ENCODE data around the gene FGF6. TPM values are rescaled to one million over a fixed set of nuclear protein-coding genes. Genes with fewer than 3 reads are reported as not detected.

FGF6 gene
- total and polyA plus RNA-seq, 2 experiments from 2014 or later = not detected

DNA sequence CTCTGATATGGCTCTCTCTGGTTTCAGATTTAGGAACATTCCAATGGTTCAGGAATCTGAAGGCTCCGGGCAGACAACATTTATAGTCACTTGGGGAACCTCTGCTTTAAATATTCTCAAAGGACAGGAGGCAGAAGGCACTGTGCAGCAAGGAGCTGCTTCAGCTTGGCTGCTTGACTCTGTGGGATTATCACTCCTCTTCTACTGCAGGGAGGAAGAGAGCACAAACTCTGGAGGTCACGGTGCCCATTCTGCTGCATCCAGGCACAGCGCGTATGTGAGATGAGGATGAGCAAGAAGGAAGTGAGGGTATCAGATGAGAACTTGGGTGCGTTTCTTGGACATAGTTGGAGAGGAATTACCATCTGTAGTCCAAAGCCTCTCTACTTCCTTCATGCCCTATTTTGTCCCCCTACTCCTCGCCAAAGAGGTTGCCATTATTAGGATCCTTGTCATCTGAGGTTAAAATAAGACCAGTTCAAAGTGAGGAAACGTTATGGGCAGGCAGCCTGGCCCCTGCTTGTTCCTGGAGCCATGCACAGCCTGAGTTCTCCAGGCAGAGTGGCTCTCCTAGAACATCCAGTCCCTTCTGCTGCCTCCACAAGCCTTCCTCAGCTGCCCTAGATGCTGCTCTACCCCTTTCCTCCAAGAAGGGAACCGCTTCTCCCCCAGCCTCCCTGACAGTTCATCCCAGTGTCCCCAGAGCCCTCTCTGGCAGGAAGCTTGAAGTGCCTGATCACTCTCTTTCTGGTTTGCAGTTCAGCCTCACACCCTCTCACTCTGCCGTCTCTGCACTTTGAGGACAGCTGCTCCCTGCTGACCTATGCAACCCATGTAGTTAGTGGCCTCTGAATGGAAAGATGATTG is 12.5 kb downstream of the FGF6 start (continued):
- TF ChIP-seq, protein P1, sequence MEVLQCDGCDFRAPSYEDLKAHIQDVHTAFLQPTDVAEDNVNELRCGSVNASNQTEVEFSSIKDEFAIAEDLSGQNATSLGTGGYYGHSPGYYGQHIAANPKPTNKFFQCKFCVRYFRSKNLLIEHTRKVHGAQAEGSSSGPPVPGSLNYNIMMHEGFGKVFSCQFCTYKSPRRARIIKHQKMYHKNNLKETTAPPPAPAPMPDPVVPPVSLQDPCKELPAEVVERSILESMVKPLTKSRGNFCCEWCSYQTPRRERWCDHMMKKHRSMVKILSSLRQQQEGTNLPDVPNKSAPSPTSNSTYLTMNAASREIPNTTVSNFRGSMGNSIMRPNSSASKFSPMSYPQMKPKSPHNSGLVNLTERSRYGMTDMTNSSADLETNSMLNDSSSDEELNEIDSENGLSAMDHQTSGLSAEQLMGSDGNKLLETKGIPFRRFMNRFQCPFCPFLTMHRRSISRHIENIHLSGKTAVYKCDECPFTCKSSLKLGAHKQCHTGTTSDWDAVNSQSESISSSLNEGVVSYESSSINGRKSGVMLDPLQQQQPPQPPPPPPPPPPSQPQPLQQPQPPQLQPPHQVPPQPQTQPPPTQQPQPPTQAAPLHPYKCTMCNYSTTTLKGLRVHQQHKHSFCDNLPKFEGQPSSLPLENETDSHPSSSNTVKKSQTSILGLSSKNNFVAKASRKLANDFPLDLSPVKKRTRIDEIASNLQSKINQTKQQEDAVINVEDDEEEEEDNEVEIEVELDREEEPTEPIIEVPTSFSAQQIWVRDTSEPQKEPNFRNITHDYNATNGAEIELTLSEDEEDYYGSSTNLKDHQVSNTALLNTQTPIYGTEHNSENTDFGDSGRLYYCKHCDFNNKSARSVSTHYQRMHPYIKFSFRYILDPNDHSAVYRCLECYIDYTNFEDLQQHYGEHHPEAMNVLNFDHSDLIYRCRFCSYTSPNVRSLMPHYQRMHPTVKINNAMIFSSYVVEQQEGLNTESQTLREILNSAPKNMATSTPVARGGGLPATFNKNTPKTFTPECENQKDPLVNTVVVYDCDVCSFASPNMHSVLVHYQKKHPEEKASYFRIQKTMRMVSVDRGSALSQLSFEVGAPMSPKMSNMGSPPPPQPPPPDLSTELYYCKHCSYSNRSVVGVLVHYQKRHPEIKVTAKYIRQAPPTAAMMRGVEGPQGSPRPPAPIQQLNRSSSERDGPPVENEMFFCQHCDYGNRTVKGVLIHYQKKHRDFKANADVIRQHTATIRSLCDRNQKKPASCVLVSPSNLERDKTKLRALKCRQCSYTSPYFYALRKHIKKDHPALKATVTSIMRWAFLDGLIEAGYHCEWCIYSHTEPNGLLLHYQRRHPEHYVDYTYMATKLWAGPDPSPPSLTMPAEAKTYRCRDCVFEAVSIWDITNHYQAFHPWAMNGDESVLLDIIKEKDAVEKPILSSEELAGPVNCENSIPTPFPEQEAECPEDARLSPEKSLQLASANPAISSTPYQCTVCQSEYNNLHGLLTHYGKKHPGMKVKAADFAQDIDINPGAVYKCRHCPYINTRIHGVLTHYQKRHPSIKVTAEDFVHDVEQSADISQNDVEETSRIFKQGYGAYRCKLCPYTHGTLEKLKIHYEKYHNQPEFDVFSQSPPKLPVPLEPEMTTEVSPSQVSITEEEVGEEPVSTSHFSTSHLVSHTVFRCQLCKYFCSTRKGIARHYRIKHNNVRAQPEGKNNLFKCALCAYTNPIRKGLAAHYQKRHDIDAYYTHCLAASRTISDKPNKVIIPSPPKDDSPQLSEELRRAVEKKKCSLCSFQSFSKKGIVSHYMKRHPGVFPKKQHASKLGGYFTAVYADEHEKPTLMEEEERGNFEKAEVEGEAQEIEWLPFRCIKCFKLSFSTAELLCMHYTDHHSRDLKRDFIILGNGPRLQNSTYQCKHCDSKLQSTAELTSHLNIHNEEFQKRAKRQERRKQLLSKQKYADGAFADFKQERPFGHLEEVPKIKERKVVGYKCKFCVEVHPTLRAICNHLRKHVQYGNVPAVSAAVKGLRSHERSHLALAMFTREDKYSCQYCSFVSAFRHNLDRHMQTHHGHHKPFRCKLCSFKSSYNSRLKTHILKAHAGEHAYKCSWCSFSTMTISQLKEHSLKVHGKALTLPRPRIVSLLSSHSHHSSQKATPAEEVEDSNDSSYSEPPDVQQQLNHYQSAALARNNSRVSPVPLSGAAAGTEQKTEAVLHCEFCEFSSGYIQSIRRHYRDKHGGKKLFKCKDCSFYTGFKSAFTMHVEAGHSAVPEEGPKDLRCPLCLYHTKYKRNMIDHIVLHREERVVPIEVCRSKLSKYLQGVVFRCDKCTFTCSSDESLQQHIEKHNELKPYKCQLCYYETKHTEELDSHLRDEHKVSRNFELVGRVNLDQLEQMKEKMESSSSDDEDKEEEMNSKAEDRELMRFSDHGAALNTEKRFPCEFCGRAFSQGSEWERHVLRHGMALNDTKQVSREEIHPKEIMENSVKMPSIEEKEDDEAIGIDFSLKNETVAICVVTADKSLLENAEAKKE (CRISPR knock-in tag; IDR thresholded peaks at IDR 0.05) = no peak
- TF ChIP-seq, protein P2, sequence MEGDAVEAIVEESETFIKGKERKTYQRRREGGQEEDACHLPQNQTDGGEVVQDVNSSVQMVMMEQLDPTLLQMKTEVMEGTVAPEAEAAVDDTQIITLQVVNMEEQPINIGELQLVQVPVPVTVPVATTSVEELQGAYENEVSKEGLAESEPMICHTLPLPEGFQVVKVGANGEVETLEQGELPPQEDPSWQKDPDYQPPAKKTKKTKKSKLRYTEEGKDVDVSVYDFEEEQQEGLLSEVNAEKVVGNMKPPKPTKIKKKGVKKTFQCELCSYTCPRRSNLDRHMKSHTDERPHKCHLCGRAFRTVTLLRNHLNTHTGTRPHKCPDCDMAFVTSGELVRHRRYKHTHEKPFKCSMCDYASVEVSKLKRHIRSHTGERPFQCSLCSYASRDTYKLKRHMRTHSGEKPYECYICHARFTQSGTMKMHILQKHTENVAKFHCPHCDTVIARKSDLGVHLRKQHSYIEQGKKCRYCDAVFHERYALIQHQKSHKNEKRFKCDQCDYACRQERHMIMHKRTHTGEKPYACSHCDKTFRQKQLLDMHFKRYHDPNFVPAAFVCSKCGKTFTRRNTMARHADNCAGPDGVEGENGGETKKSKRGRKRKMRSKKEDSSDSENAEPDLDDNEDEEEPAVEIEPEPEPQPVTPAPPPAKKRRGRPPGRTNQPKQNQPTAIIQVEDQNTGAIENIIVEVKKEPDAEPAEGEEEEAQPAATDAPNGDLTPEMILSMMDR (conservative IDR thresholded peaks at IDR 0.05; ENCODE audit: low read depth in 2 of 2) = no peak

DNA sequence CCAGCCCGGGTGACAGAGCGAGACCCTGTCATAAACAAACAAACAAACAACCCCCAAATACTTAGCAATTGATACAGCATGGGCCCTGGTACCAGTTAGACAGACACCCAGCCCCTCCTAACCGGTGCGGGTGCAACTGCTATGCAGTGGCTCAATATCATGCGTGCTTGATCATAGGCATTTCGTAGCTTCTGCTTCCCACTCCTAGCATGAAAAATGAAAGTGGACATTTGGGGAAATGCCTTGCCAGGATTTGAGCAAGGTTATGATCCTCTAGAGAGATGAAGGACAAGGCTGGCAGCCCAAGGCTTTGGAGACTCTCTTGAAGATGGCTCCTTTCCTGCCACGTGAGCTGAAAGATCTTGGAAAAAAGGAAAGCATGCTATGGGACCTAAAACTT is 13.7 kb downstream of the FGF6 start:
- no peaks in the 10 kb centered on the region for H3K79me2 ChIP-seq (replicated peaks; ENCODE audit: insufficient read depth)
- peaks cover 14% of the 10 kb centered on the region for H3K27me3 Mint-ChIP-seq (ENCODE audit: insufficient read depth, low read depth, poor library complexity)
- H3K4me1 Mint-ChIP-seq = peaks cover 3% of the 10 kb centered on the region; the same call in 2 of the 3 replicates
- no peak overlapping the region for H3K4me3 Mint-ChIP-seq
- H3K4me1 ChIP-seq (ENCODE audit: insufficient read depth) = no peaks in the 10 kb centered on the region
- ATAC-seq = no peak
- H3K36me3 Mint-ChIP-seq (ENCODE audit: low read depth) = no peaks in the 10 kb centered on the region
- no peak overlapping the region for H3K27ac Mint-ChIP-seq
- H3K4me3 ChIP-seq = no peak overlapping the region
- no peaks in the 10 kb centered on the region for H3K36me3 ChIP-seq (ENCODE audit: insufficient read depth)
- no peak overlapping the region for H3K27ac ChIP-seq (ENCODE audit: low read depth)
- DNase-seq (ENCODE audit: low spot score) = no peak
- H3F3A ChIP-seq (replicated peaks; ENCODE audit: low read depth) = no peaks in the 10 kb centered on the region
- TF ChIP-seq JUNB (IDR thresholded peaks at IDR 0.05; ENCODE audit: unreplicated experiment) = no peak
- TF ChIP-seq NANOG (IDR thresholded peaks at IDR 0.05; ENCODE audit: borderline replicate concordance) = no peak
- TF ChIP-seq STAT1 (IDR thresholded peaks at IDR 0.05; ENCODE audit: unreplicated experiment) = no peak
- TF ChIP-seq, protein P3, sequence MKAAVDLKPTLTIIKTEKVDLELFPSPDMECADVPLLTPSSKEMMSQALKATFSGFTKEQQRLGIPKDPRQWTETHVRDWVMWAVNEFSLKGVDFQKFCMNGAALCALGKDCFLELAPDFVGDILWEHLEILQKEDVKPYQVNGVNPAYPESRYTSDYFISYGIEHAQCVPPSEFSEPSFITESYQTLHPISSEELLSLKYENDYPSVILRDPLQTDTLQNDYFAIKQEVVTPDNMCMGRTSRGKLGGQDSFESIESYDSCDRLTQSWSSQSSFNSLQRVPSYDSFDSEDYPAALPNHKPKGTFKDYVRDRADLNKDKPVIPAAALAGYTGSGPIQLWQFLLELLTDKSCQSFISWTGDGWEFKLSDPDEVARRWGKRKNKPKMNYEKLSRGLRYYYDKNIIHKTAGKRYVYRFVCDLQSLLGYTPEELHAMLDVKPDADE (IDR thresholded peaks at IDR 0.05) = no peak
- TF ChIP-seq, protein P4, sequence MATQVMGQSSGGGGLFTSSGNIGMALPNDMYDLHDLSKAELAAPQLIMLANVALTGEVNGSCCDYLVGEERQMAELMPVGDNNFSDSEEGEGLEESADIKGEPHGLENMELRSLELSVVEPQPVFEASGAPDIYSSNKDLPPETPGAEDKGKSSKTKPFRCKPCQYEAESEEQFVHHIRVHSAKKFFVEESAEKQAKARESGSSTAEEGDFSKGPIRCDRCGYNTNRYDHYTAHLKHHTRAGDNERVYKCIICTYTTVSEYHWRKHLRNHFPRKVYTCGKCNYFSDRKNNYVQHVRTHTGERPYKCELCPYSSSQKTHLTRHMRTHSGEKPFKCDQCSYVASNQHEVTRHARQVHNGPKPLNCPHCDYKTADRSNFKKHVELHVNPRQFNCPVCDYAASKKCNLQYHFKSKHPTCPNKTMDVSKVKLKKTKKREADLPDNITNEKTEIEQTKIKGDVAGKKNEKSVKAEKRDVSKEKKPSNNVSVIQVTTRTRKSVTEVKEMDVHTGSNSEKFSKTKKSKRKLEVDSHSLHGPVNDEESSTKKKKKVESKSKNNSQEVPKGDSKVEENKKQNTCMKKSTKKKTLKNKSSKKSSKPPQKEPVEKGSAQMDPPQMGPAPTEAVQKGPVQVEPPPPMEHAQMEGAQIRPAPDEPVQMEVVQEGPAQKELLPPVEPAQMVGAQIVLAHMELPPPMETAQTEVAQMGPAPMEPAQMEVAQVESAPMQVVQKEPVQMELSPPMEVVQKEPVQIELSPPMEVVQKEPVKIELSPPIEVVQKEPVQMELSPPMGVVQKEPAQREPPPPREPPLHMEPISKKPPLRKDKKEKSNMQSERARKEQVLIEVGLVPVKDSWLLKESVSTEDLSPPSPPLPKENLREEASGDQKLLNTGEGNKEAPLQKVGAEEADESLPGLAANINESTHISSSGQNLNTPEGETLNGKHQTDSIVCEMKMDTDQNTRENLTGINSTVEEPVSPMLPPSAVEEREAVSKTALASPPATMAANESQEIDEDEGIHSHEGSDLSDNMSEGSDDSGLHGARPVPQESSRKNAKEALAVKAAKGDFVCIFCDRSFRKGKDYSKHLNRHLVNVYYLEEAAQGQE (IDR thresholded peaks at IDR 0.05; ENCODE audit: unreplicated experiment) = no peak
- TF ChIP-seq POLR2AphosphoS5 (IDR thresholded peaks at IDR 0.05; ENCODE audit: low read depth) = no peak
- TF ChIP-seq EZH2phosphoT487 (IDR thresholded peaks at IDR 0.05; ENCODE audit: unreplicated experiment) = no peak
- TF ChIP-seq EZH2 (IDR thresholded peaks at IDR 0.05; ENCODE audit: low read depth, unreplicated experiment) = no peak
- no peak for TF ChIP-seq CREB1 (CRISPR knock-in tag; IDR thresholded peaks at IDR 0.05; ENCODE audit: low read depth)
- H3K9me3 Mint-ChIP-seq = no peaks in the 10 kb centered on the region
- H2AFZ ChIP-seq = no peak overlapping the region
- H3K4me2 ChIP-seq = no peak overlapping the region
- no peaks in the 10 kb centered on the region for H4K20me1 ChIP-seq (replicated peaks; ENCODE audit: insufficient read depth)
- H3K27me3 ChIP-seq (ENCODE audit: insufficient read depth) = no peaks in the 10 kb centered on the region
- H3K9me2 ChIP-seq (ENCODE audit: insufficient read depth) = peaks cover 9% of the 10 kb centered on the region; the same call in 1 of the 2 replicates

All from GM23338 (cell line).